Ishikawa (cell line): ENCODE data around the gene HEMK1.

Source experiments
- TCF12 ChIP-seq: IDR thresholded peaks from 2 replicates; pipeline ENCODE4 v1.6.1; 2012; ENCODE audit warnings: low read depth
- ZBTB7A ChIP-seq: IDR thresholded peaks from 2 replicates; pipeline ENCODE4 v1.6.1; 2012; ENCODE audit warnings: low read depth

GRCh38 chr3:50551681-50552435, 17.5 kb upstream of the HEMK1 start:
- no peak for TF ChIP-seq TCF12
- no peak for TF ChIP-seq ZBTB7A
